DMS114 treated with DMSO at 0.1 percent for 48 hours (cell line): ENCODE results near the gene FLT4.
"Not testable (repeated sequence)": the region's sequence is repeated elsewhere in the genome, so short reads cannot be mapped to it uniquely, and the experiment has no call there.

Source experiments
- DNase-seq: peaks from one replicate; lab custom pipeline; 2025; ENCODE audit not compliant: unreplicated experiment; lab: John Stamatoyannopoulos, UW

FLT4 gene

DNA sequence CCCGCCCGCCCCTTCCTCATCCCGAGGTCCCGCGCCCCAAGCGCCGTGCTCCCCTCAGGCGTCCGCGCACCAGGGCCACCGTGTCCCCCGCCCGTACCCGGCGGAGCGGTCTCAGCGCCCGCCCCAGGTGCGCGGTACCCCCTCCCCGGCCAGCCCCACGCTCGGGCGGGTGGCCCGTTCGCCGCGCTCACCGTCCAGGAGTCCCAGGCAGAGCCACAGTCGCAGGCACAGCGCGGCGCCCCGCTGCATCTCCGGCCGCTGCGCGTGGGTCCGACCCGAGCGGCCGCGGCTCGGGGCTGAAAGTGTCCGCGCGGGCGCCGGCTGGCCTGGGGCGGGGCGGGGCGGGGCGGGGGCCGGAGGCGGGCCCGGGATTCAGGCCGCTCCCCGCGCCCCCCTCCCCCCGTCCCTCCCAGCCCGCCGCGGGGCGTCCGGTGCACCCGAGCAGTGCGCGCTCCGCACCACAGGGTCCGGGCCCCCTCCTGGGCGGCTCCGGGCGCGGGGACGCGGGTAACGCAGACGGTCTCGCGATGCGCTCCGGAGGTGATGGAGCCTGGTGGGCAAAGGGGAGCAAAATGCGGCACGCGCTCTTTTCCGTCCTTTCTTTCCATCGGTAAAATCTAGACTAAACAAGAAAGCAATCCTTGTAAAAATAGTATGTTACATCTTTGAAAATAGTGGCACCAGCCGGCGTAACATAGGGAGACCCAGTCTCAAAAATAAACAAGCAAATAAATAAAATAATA, at the start of gene FLT4:
Gene FLT4 (minus strand): TSS at position 304 of the 743 bp plus-strand sequence. CDS start 55 bp downstream, at position 249.
- no peak for DNase-seq

DNA sequence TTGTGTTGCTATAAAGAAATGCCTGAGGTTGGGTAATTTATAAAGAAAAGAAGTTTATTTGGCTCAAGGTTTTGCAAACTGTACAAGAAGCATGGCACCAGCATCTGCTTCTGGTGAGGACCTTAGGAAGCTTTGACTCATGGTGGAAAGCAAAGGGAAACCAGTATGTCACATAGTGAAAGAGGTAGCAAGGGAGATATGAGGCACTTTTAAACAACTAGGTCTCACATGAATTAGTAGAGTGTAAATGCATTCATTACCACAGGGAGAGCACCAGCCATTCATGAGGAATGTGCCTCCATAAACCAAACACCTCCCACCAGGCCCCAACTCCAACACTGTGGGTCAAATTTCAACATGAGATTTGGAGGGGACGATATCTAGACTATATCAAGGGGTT, 49.6 kb upstream of the FLT4 start:
- no peak for DNase-seq

DNA sequence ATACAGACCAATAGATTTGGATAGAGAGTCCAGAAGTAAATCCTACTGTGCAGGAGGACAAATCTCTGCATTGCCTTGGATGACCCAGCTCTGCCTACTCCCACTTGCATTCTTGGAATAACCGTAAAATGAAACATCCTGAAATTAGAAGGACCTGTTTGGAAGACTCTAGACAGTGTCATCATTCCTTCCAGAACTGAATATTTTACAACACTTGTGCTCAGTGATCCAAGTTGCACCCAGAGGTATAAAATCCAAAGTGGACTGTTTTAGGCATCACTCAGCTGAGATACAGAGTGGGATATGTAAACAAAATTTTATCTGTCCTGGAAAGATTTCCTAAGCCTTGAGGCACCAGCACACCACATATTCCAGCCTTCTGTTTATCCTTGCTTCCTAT, 46.7 kb upstream of the FLT4 start:
- DNase-seq, result no peak

DNA sequence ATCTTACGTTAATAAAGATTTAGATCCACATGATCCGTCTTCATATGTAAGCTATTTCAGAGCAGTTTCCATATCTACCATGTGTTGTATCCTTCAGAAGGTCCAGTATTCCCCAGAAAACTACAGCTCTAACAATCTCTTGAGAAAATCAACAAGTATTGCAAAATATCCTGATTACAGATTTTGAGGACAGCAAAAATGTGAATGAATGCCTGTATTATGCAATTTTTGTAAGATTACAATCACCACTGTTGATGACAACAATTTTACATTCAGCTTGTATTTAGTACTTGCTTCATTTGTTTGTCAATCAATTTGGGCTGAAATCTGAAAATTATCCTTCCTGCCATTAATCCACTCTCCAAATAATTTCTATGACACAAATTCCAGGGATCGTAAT, 43.0 kb upstream of the FLT4 start:
- DNase-seq, result no peak

DNA sequence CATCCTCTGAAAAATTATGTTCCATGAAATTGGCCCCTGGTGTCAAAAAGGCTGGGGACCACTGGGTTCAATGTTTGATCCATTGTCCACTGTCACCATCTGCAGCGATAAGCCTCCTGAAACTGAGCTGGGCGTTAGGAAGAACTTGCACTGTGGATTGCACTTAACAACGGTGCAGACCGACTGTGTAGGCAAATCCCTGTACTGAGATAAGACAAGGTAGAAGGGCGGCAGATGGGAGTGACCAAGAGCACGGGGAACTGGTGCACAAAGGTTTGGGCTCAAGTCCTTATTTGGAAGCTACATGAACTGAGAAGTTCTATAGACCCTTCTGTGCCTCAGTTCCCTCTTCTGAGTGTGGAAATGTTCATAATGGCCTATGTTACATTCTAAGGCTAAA, 41.6 kb upstream of the FLT4 start:
- no peak for DNase-seq

DNA sequence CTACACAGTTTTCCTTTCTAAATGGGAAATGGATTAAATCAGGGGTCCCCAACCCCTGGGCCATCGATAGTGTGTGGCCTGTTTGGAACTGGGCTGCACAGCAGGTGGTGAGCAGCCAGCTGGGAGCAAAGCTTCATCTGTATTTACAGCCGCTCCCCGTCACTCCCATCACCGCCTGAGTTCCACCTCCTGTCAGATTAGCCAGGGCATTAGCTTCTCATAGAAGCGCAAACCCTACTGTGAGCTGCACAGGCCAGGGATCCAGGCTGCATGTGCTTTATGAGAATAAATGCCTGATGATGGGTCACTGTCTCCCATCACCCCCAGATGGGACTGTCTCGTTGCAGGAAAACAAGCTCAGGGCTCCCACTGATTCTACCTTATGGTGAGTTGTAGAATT, 41.2 kb upstream of the FLT4 start:
- no peak for DNase-seq

DNA sequence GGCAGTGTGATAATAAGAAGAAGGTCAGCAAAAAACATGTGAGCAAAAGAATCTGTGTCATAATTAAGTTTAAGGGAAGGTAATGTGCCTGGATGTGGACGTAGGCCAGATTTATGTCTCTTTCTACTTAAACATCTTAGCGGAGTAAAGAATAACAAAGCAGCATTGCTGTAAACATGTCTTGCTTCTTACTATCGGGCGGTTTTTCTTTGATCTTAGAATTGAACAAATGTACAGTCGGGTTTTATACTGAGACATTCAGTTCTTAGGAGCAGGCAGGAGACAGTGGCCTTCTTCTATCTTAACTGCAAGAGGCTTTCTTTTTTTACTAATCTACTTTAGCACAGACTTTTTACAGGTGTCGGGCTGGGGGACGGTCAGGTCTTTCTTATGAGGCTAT, 40.4 kb upstream of the FLT4 start:
- no peak for DNase-seq

DNA sequence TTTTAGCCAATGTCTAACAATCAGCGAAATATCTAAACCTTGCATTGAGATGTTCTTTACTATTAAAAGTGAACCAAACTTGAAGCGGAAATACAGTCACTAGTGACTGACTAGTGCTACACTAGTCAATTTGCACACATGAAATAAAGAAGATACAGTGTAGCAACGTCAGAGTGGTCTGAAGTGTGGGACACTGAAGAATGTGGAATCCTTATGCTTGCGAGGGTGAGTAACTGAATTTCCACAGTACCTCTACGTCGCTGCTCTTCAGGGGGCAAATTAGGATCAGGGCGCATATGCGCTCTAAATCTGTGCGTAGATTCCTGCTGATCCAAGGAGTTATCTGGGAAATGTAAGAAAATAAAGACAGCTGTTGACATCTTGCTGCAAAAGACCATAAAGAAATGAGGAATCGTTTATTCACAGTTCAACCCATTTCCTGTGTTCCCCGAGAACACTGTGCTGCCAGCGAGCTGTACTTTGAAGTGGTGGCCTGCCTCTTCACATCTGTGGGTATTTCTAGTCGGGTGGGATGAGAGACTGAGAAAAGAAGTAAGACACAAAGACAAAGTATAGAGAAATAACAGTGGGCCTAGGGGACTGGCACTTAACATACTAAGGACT, 39.8 kb upstream of the FLT4 start:
- DNase-seq, result no peak

DNA sequence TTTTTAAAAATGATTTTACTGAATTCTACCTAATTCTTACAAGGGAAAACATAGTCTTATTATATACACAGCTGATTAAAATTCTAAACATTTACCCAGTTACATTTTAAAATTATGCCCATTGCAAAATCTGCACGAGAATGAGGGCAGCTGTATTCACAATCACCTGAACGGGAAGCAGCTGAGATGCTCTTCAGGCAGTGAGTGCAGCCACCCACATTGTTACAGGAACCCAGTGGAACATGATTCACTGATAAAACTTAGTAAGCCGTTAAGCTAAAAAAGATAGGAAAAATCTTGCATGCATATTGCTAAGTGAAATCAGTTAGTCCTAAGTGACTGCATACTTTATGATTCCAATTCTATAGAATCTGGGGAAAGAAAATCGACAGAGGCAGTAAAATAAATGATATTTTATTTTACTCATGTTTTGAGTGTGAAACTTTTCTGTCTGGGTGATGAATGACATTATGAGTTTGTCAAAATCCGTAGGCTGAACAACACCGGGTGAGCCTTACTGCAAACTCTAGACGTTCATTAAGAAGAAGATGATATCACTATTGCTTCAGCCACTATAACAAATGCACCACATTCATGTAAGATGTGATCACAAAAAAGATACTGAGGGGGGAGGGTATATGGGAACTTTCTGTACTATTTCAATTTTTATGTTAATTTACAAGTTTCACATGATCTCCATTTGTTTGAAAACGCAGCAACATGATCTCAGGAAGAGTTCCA, 39.1 kb upstream of the FLT4 start:
- no peak for DNase-seq

DNA sequence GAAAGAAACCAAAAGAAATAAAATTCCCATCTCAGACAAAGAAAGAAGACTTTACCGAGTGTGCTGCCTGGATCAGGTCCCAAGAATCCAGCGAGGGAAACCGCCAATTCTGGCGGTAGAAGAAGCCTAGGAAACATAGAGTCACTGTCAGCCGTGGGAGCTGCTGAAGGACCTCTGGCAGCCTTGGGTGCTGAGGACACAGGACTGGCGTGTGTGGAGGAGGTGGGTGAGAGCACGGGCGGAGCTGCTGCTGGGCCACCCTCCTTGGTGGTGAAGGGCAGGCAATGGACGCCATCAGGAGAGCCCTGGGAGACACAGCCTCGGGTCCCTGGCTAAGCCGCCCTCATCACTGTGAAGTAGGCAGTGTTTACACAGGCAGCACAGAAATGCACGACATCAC, 37.4 kb upstream of the FLT4 start:
- not testable (repeated sequence) for DNase-seq

DNA sequence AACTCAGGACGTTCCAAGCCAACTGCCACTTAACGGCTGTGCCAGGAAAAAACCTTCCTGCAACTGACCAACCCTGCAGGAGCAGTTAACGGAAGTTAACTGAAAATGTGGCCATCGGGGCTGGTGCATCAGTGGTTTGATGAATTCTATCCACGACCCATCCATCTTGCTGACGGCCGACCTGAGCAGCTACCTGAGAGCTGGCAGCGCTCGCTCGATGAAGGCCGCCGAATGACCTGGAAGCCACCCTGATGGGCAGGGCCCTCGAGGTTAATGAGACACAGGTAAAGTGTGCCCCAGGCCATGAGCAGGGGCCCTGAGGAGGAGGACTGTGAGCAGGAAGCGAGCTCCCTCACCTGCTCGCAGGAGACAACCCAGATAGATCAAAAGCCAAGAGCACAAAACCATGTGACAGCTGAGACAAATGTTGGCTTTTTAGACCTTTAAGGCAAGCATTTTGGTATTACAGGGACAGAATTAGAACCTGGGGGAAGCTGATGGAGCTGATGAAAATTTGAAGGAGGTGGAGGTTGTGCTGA, 35.3 kb upstream of the FLT4 start:
- no peak for DNase-seq

DNA sequence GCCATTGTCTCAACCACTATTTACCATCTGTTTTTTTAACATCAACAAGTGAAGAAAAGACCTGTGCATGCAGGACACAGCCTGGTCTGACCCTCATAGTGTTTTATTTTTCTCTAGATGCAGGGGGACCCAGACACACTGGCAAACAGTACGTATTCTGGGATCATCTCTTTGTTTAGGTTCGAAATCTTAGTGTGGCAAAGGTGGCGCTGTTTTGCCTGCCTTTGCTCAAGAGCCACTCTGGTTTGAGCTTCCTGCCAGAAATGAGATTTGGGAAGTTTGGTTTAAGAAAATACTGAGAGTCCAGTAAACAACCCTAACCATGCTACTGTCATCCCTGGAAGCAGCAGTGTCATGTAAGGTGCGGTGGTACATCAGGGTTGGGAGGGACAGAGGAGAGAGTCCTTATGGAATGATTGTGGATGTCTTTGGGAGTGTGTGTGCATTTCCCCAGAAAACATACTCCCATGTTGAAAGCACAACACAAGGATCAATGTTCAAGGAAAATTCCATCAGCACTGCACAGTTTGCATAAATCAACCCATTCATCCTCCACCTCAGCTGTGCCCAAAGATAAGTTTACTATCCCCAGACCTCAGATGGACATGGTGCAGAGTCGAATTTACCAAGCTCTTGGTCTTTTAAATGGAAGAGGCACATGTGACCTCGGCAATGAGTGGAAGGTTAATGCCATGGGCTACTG, 34.0 kb upstream of the FLT4 start:
- DNase-seq, result no peak

DNA sequence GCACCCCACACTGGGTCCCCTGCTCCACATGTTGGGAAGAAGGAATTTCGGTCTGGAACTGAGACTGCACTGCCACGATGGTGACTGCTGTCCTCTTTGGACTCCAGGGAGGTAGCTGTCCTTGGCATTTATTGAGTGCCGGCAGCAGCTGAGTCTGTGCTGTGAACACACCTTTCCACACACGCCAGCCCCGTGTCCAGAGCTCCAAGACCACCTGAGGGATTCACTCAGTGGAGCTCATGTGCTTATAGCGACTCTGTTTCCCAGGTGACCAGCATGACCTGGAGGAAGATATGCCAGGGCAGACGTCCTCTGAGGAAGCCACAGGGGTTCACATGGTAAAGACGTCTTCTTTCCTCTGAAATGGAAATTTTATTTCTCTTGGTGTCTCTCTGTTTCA, 33.2 kb upstream of the FLT4 start:
- no peak for DNase-seq

DNA sequence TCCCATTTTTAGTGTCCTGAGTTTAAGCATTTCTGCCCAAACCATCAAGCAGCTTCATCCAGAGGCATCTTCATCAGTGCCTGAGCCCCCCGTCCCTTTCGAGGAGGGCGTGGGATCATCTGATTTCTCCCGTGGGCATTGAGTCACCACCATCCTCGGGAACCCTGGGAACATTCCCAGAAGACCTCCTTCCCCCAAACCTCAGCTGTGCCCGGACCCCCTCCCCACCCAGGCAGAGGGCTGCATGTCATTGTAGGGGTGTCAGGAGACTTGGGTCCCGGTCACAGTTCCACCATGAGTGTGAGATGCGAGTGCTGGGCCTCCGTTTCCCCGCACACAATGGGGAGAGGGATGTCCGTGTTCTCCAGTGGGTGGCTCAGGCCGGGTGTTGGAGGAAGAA, 32.6 kb upstream of the FLT4 start:
- DNase-seq, result not testable (repeated sequence)

DNA sequence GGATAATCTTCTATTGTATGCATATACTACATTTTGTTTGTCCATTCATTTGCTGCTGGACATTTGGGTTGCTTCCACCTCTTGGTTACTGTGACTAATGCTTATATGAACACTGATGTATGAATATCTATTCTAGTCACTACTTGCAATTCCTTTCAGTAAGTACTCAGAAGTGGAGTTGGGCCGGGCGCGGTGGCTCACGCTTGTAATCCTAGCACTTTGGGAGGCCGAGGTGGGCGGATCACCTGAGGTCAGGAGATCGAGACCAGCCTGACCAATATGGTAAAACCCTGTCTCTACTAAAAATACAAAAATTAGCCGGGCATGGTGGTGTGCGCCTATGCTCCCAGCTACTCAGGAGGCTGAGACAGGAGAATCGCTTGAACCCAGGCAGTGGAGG, 28.9 kb upstream of the FLT4 start:
- DNase-seq, result not testable (repeated sequence)

DNA sequence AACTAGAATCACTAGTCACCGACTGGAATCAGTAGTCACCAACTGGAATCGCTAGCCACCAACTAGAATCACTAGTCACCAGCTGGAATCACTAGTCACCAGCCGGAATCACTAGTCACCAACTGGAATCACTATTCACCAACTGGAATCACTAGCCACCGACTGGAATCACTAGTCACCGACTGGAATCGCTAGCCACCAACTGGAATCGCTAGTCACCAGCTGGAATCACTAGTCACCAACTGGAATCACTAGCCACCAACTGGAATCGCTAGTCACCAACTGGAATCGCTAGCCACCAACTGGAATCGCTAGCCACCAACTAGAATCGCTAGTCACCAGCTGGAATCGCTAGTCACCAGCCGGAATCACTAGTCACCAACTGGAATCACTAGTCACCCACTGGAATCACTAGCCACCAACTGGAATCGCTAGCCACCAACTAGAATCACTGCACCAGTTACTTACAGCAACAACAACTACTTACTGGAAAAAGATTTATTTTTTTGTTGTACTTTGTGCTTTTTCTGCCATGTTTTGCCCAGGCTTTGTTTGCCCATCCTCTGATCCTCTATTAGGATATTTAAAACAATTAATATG, 25.7 kb upstream of the FLT4 start:
- DNase-seq, result no peak

DNA sequence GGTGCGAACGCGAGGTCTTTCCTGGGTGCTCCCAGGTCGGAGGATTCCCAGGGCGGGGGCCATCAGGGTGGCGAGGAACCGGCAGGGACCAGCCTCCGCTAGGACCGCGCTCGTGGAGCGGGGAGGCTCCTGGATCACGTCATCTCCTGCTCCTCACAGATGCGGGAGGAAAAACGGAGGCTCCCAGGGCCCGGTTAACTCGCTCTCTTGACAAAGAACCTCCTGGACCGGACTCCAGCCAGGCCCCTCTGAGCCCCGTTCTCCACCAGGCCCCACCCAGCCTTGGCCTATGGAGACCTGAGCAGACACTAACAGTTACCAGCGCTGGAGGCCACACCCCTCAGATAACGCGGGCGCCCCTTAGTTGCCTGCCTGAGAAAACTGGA, 24.7 kb upstream of the FLT4 start:
- not testable (repeated sequence) for DNase-seq

DNA sequence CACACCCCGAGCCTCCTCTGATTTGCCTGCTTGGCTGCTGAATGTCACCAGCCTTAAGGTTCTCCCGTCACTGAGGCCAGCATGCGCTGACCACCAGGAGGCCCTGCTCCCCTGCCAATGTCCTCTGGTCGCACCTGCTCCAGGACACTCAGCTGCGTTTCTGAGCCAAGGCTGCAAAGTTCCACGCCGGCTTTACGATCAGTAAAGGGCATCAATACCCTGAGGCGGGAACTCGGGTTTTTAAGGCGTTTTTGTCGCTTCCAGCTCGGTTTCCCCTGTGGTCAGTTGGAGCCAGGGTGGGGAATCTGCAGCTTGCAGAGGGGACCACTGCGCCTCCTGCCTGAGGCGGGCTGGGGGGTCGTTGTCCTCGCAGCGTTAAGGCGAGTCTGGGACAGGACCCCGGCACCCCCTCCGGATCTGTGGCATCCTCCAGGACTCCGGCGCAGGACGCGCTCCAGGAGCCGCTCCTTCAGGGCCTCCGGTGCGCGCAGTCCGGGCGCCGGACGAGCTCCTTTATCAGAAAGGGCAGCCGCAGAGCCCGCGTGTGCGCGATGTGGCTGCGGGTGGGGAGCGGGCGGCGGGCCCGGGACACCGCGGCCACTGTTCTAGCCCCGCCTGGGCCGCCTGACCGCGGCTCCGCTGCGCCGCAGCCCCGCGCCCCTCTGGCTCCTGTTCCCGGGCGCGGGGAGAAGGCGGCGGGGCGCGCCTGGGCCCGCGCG, 24.1 kb upstream of the FLT4 start:
- DNase-seq, result no peak

DNA sequence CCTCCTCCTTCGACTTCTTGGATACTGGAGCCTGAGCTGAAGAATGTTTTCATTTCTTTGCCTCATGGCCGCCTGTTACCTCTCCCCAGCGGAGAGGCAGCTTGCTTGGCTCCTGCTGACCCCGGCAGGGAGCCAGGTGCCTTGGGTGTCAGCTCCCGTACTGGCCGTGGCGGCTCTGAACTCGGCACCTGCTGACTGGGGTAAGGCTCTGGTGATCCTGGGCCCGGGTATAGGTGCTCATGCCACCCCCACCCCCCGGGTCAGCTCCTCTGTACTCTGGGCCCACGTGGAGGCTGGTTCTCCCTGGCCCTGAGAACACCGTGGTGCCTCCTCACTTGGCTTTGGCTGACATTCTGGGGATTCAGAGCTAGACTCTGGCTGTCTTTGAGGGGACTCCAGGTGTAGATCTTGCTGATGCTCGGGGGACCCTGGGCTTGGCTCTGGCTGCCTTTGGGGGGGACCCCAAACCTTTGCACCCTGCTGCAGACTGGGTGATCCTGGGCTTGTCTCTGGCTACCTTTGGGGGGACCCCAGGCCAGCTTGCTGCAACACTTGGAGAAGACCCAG, 22.6 kb upstream of the FLT4 start:
- DNase-seq, result not testable (repeated sequence)
